GM23248 (cell line): Measurements from ENCODE around the gene SIRT6.

Experiments used
- EZH2 ChIP-seq: fragments of 200-600 bp; sonication (generic); IDR thresholded peaks from 2 replicates; pipeline ENCODE4 v1.6.1; 2018; ENCODE audit warnings: antibody characterized with exemption, mild to moderate bottlenecking; ENCODE audit not compliant: insufficient read depth, poor library complexity, severe bottlenecking
- EZH2phosphoT487 ChIP-seq: fragments of 200-600 bp; sonication (generic); IDR thresholded peaks from 2 replicates; pipeline ENCODE4 v1.6.1; 2018; ENCODE audit warnings: antibody characterized with exemption, moderate library complexity, mild to moderate bottlenecking, low read depth; ENCODE audit not compliant: insufficient read depth

GRCh38 chr19:4174213-4174894 lies 8.0 kb downstream of the SIRT6 start:
- TF ChIP-seq EZH2 (no peak), EZH2phosphoT487 (no peak)
